Measurements from ENCODE around the gene PCDH17. TPM values are rescaled to one million over a fixed set of nuclear protein-coding genes. Genes with fewer than 3 reads are reported as not detected.

The PCDH17 gene
- polyA plus RNA-seq, 2 of the 4 experiments (the other 2 are of a cell fraction): 0.01 to 0.27 TPM

GRCh38 chr13:57740719-57741118 is 109.2 kb downstream of the PCDH17 start:
- CTCF ChIA-PET: no interaction called here

GRCh38 chr13:57748096-57748495 is 116.6 kb downstream of the PCDH17 start:
- ATAC-seq (no peak), DNase-seq (ENCODE audit: low read depth in 1 of 2, low spot score in 1 of 2) (no peak), FAIRE-seq (no peak)
- TF ChIP-seq BCL3 (IDR thresholded peaks at IDR 0.05) (no peak), ZNF302 (CRISPR knock-in tag; IDR thresholded peaks at IDR 0.05) (no peak), EHF (CRISPR knock-in tag; IDR thresholded peaks at IDR 0.05) (no peak), ELK1 (IDR thresholded peaks at IDR 0.05; ENCODE audit: low read depth, low read length) (no peak), CBX2 (IDR thresholded peaks at IDR 0.05; ENCODE audit: borderline replicate concordance, low read depth) (no peak), SMC3 (IDR thresholded peaks at IDR 0.05) (no peak), PHF8 (IDR thresholded peaks at IDR 0.05; ENCODE audit: borderline replicate concordance, low read depth) (no peak), ZC3H11A (IDR thresholded peaks at IDR 0.05) (no peak), RARB (CRISPR knock-in tag; IDR thresholded peaks at IDR 0.05) (no peak), RNF2 (IDR thresholded peaks at IDR 0.05; ENCODE audit: borderline replicate concordance, low read depth) (no peak)
- CTCF ChIA-PET: no interaction called here
- 31% methylated on average over 3 of the region's 3 CpGs for WGBS (ENCODE audit: missing lambda C conversion rate)
- H3K4me1 ChIP-seq: no peaks in the 10 kb centered on the region
- no peak overlapping the region for H3K4me3 ChIP-seq
- no peaks in the 10 kb centered on the region for H3K9me3 ChIP-seq
- POLR2A ChIA-PET: no interaction called here
- no peak overlapping the region for H3K27ac ChIP-seq
- no peak overlapping the region for H3K4me2 ChIP-seq

More at GRCh38 chr13:57740719-57741118, 109.2 kb downstream of the PCDH17 start:
- H3K4me1 ChIP-seq: no peaks in the 10 kb centered on the region
- no peaks in the 10 kb centered on the region for H3K9me3 ChIP-seq
- no peak overlapping the region for H3K27ac ChIP-seq
- no peak overlapping the region for H3K4me2 ChIP-seq
- no peak for DNase-seq (ENCODE audit: low read depth in 1 of 2, low spot score in 1 of 2)
- H3K4me3 ChIP-seq: no peak overlapping the region
- FAIRE-seq: no peak
- POLR2A ChIA-PET: no interaction called here
- WGBS (ENCODE audit: missing lambda C conversion rate): 0% methylated on average over 2 of the region's 2 CpGs
- TF ChIP-seq ZFP36 (IDR thresholded peaks at IDR 0.05; ENCODE audit: borderline replicate concordance, partially characterized antibody) (no peak), CHD4 (IDR thresholded peaks at IDR 0.05; ENCODE audit: borderline replicate concordance) (no peak), HOXB13 (CRISPR knock-in tag; IDR thresholded peaks at IDR 0.05; ENCODE audit: low read depth) (no peak), KDM1A (IDR thresholded peaks at IDR 0.05; ENCODE audit: low read depth) (no peak), JUN (IDR thresholded peaks at IDR 0.05) (no peak), RARB (CRISPR knock-in tag; IDR thresholded peaks at IDR 0.05) (no peak), TFCP2L1 (CRISPR knock-in tag; IDR thresholded peaks at IDR 0.05) (no peak)
- ATAC-seq: no peak

GRCh38 chr13:57760951-57761350 is 129.4 kb downstream of the PCDH17 start:
- TF ChIP-seq CHD4 (IDR thresholded peaks at IDR 0.05; ENCODE audit: borderline replicate concordance): no peak
- TF ChIP-seq RAD21 (conservative IDR thresholded peaks at IDR 0.05 in 1 of 2, IDR thresholded peaks at IDR 0.05 in 1 of 2): no peak
- TF ChIP-seq POLR2A (IDR thresholded peaks at IDR 0.05; ENCODE audit: low read length): no peak
- no peak for TF ChIP-seq NR3C1 (IDR thresholded peaks at IDR 0.05)
- TF ChIP-seq HDAC2 (IDR thresholded peaks at IDR 0.05): no peak
- TF ChIP-seq MAFK (IDR thresholded peaks at IDR 0.05; ENCODE audit: partially characterized antibody): no peak
- TF ChIP-seq CEBPB (IDR thresholded peaks at IDR 0.05): no peak
- TF ChIP-seq FOXS1 (CRISPR knock-in tag; IDR thresholded peaks at IDR 0.05): no peak
- no peak for TF ChIP-seq CBX8 (IDR thresholded peaks at IDR 0.05)
- TF ChIP-seq MAX (IDR thresholded peaks at IDR 0.05): no peak
- ATAC-seq: no peak

More at GRCh38 chr13:57760951-57761350, 129.4 kb downstream of the PCDH17 start:
- Histone ChIP-seq H3K4me1 (no peaks in the 10 kb centered on the region), H3K9me3 (no peaks in the 10 kb centered on the region), H3K4me3 (no peak overlapping the region), H3K4me2 (no peak overlapping the region), H3K27ac (no peak overlapping the region)
- 2% methylated on average over 2 of the region's 2 CpGs for WGBS (ENCODE audit: missing lambda C conversion rate)
- POLR2A ChIA-PET: no interaction called here
- CTCF ChIA-PET: no interaction called here
- FAIRE-seq (no peak), DNase-seq (ENCODE audit: low read depth in 1 of 2, low spot score in 1 of 2) (no peak)

Measured in A549 (cell line).